Activated CD4-positive, alpha-beta memory T cell treated with anti-CD3 and anti-CD28 coated beads for 36 hours (primary cell): ENCODE data around the gene MYO1E. TPM values are rescaled to one million over a fixed set of nuclear protein-coding genes. Genes with fewer than 3 reads are reported as not detected.
"Not testable (repeated sequence)": the region's sequence is repeated elsewhere in the genome, so short reads cannot be mapped to it uniquely, and the experiment has no call there.

Experiments used
- CTCF ChIA-PET: fragments of 350-600 bp; sonication (Branson Sonifier 250); formaldehyde crosslinking; loops from one replicate; lab custom pipeline; 2021; ENCODE audit warnings: antibody characterized with exemption, inconsistent platforms; lab: Charles Lee
- POLR2A ChIA-PET: fragments of 350-600 bp; sonication (Branson Sonifier 250); formaldehyde crosslinking; loops from one replicate; lab custom pipeline; 2021; ENCODE audit warnings: antibody characterized with exemption; lab: Charles Lee
- DNase-seq: peaks from one replicate; pipeline ENCODE4 v3.0.0-alpha.2; 2020
- H3K27ac Mint-ChIP-seq: one replicate; pipeline ENCODE4 v1.8.0; 2021; ENCODE audit warnings: mixed read lengths
- H3K27me3 Mint-ChIP-seq: one replicate; pipeline ENCODE4 v1.8.0; 2021; ENCODE audit warnings: mixed read lengths
- H3K36me3 Mint-ChIP-seq: one replicate; pipeline ENCODE4 v1.8.0; 2021; ENCODE audit warnings: mixed read lengths
- H3K4me1 Mint-ChIP-seq: one replicate; pipeline ENCODE4 v1.8.0; 2021; ENCODE audit warnings: low read depth, mixed read lengths
- H3K4me3 Mint-ChIP-seq: one replicate; pipeline ENCODE4 v1.8.0; 2021; ENCODE audit warnings: mild to moderate bottlenecking, mixed read lengths
- H3K9me3 Mint-ChIP-seq: one replicate; pipeline ENCODE4 v1.8.0; 2021; ENCODE audit warnings: mixed read lengths
- intact Hi-C: fragments of 100-400 bp; cut with micrococcal nuclease; formaldehyde crosslinking; loops from one replicate; pipeline ENCODE4 v1.15.1; 2023
- total RNA-seq, 2 experiments: library from RNA; stranded (reverse); gene quantifications; one replicate each; pipeline ENCODE4 v1.2.3, GENCODE V29; 2021

MYO1E gene
- total RNA-seq, 2 experiments from 2014 or later, result 5.1 to 5.8 TPM

DNA sequence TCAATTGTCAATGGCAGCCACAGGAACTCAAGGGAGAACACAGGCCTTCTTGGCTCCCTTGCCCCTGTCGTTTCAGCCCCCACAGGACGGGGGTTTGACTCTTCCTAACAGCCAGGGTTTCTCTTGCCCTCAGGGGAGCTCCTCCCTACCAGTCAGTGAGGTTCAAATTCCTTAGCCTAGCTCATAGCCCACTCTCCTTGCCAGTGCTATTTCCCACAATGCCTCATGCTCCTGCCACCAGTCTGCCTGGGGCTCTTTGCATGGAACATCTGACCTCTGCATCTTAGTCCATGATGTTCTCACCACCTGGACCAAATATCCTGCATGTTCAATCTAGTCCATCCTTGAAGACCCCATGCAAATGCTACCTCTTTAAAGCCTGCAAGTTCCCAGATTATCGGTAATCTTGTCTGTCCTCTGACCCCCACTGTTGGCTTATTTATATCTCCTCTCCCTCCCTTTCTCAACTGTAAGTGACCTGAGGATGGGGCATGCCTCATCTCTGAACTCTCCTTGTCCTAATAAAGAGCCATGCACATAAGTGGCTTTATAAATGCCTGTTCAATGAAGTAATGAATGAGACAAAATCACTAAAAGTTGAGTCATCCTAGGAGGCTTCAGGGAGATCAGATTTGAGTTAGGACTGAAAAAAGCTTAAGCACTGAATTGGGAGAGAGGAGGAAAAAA is 78.0 kb downstream of the MYO1E start:
- intact Hi-C loops, result no loop called here
- POLR2A ChIA-PET, result no interaction called here
- H3K36me3 Mint-ChIP-seq, result no peaks in the 10 kb centered on the region
- H3K9me3 Mint-ChIP-seq, result no peaks in the 10 kb centered on the region
- H3K27me3 Mint-ChIP-seq, result peaks cover 4% of the 10 kb centered on the region
- no peak overlapping the region for H3K27ac Mint-ChIP-seq
- no peak overlapping the region for H3K4me3 Mint-ChIP-seq
- CTCF ChIA-PET, result no interaction called here
- DNase-seq, result no peak
- peaks cover 23% of the 10 kb centered on the region for H3K4me1 Mint-ChIP-seq

DNA sequence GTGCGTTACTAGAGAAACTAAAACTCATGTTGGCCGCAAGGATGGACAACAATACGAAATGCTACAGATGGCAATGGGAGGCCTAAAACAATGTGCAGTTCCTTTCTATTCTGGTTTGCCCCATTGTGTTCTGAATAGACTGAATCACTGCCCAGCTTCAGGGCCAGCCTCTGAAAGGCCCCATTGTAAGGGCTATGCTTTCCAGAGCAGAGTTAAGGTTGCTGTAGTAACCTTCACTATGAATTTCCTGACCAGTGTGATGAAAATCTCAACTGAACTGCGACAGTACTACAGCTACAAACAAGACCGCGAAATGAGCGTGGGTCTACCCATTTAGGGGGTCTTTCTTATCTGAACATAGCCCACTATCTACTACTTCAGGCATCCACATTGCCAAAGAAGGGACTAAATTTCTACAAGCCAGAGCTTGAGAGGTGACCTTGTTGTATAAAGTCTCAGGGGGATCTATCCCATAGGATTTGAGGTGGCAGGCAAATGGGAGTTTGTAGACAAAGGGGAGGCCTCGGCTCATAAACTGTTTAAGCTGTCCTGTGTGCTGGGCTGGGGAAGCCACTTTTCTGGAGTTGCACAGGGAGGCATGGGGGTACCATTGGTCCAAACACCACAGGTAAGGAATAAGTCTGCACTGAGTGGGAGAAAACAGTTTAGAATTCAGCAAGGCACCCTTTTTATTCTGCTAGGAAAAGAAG is 80.1 kb downstream of the MYO1E start:
- CTCF ChIA-PET, result no interaction called here
- POLR2A ChIA-PET, result no interaction called here
- Mint-ChIP-seq H3K9me3 (no peaks in the 10 kb centered on the region), H3K36me3 (no peaks in the 10 kb centered on the region), H3K27ac (no peak overlapping the region), H3K4me3 (no peak overlapping the region), H3K27me3 (peaks cover 4% of the 10 kb centered on the region), H3K4me1 (peaks cover 2% of the 10 kb centered on the region)
- DNase-seq, result no peak
- intact Hi-C loops, result no loop called here

DNA sequence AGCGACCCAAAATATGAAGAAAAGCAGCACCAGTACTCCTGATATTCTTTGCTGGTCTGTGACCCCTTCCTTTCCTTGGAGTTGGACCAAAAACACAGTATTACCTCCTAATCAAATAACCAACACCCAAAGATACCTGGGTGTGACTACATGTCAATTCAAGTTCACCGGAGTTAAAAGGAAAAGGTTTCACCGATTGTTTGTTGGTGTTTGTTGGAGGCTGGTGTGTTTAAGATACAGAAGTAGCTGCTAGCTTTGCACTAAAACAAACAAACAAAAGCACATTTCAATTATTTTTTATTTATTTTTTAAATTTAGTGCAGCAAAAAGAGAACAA is 81.5 kb downstream of the MYO1E start:
- H3K9me3 Mint-ChIP-seq, result no peaks in the 10 kb centered on the region
- no peak overlapping the region for H3K27ac Mint-ChIP-seq
- DNase-seq, result no peak
- no peaks in the 10 kb centered on the region for H3K4me1 Mint-ChIP-seq
- CTCF ChIA-PET, result no interaction called here
- POLR2A ChIA-PET, result no interaction called here
- no peak overlapping the region for H3K4me3 Mint-ChIP-seq
- peaks cover 6% of the 10 kb centered on the region for H3K27me3 Mint-ChIP-seq
- H3K36me3 Mint-ChIP-seq, result no peaks in the 10 kb centered on the region
- intact Hi-C loops, result no loop called here

DNA sequence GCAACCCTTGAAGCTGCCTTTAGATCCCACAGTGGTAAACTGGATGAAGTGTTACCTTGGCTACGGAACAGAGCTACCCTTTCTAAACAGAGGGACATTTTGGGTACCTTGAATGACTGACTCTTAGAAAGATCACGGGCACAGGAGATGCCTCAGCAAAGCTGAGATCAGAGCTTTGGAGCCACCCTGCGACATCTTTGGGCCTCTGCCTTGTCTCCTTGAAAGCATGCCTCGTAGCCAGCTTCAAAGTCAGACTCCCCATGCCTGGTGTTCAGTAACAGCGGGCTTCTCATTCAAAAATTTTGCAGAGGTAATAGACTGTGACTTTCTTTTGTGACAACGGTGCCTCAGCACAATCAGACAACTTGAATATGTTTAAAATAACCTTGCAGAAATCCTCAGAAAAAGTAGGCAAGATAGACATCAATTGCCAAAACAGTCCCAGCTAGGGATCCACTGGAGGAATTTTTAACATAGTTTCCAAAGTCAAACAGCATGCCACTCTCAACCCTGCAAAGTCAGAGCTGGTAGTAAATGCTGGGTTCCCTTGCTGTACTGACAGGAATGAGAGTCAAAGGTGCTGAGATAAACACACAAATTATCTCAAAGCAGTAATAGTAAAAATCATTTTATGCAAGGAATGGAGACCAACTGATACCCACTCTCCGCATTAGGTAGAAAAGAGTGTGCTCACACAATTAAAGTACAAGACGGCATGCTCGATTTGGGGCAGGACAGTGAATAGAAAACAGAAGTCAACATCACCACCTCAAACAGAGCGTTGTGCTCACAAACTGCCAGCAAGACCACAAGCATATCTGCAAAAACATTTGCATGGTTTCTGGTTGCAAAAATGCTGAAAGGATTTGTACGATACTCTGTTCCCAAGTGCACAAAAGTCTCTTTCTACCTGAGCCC is 82.1 kb downstream of the MYO1E start:
- H3K4me1 Mint-ChIP-seq, result no peaks in the 10 kb centered on the region
- H3K9me3 Mint-ChIP-seq, result no peaks in the 10 kb centered on the region
- no peaks in the 10 kb centered on the region for H3K36me3 Mint-ChIP-seq
- POLR2A ChIA-PET, result no interaction called here
- H3K27me3 Mint-ChIP-seq, result peaks cover 3% of the 10 kb centered on the region
- DNase-seq, result no peak
- intact Hi-C loops, result no loop called here
- no peak overlapping the region for H3K27ac Mint-ChIP-seq
- no peak overlapping the region for H3K4me3 Mint-ChIP-seq
- CTCF ChIA-PET, result no interaction called here

DNA sequence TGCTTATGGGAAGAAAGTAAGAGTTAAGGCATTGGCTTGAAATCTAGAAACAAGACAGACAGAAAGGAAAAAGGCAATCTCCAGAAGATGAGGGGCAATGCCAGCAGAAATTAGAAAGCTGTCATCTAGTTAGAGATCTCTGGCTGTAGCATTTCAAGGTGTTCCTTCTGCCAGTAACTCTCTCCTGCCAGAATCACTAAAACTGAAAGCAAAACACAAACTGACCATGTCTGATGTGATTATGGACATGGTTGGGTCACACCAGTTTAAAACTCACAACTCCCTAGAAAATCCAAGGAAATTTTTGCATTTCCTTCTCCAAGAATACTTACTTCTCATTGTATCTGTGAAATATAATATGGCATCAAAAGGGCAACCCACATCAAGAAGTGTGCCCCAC is 83.1 kb downstream of the MYO1E start:
- Mint-ChIP-seq H3K4me3 (no peak overlapping the region), H3K9me3 (no peaks in the 10 kb centered on the region), H3K4me1 (no peaks in the 10 kb centered on the region), H3K27me3 (peaks cover 2% of the 10 kb centered on the region), H3K36me3 (no peaks in the 10 kb centered on the region), H3K27ac (no peak overlapping the region)
- CTCF ChIA-PET, result no interaction called here
- POLR2A ChIA-PET, result no interaction called here
- DNase-seq, result no peak
- intact Hi-C loops, result no loop called here

DNA sequence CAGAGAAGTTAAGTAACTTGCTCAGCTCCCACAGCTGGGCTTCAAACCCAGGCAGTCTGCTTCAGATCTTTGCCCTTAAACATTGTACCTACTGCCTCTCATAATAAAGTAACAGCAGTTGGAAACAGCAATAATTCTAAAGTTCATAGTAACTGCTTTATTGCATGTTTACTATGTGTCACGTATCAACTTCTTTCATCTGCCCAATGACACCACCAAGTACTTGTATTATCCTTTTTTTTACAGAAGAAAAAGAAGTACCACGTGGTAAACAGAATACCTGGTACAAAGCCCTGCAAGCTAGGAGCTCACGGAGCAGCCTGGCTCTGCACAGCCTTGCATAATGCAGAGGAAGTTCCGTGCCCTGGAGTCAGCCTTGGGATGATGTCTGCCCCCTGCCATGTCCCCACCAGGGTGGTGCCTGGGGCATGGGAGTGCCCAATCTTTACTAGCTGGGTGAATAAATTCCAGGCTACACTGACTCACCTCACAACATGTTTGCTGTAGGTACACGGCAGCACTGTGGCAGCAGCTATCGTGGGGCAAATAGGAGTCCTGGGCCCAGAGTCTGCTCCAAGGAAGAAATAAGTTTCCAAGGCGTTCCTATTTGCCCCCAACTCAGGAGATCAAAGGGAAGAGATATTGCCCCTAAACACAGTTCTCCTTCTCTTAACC is 88.8 kb downstream of the MYO1E start:
- H3K9me3 Mint-ChIP-seq, result no peaks in the 10 kb centered on the region
- no peak overlapping the region for H3K27ac Mint-ChIP-seq
- H3K27me3 Mint-ChIP-seq, result peaks cover 2% of the 10 kb centered on the region
- no peak for DNase-seq
- H3K4me3 Mint-ChIP-seq, result no peak overlapping the region
- H3K4me1 Mint-ChIP-seq, result no peaks in the 10 kb centered on the region
- intact Hi-C loops, result no loop called here
- ChIA-PET POLR2A (no interaction called here), CTCF (no interaction called here)
- H3K36me3 Mint-ChIP-seq, result no peaks in the 10 kb centered on the region

DNA sequence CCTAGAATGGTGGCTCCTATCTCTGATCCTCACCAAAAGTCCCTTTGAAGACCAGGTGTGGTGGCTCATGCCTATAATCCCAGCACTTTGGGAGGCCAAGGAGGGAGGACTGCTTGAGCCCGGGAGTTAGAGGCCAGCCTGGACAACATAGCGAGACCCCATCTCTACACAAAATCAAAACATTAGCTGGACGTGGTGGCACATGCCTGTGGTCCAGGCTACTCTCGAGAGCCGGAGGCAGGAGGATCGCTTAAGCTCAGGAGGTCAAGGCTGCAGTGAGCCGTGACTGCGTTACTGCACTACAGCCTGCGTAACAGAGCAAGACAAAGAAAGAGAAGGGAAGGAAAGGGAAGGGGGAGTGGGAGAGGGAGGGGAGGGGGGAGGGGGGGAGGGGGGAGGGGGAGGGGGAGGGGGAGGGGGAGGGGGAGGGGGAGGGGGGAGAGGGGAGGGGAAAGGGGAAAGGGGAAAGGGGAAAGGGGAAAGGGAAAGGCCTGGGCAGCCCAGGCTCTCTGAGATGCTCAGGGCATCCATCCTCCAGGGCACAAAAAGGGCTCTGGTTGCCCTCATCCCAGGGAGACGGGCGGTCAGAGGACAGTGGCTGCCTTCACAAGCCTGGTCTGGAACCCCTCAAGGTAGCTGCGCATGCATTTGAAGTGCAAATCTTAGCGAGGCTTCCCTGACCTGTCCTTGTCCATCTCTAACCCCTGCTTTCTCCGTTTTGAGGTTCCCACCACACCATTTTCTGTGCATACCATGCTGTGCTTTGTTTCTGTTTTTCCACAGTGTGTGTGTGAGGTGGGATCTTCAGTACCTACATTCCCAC is 89.9 kb downstream of the MYO1E start:
- Mint-ChIP-seq H3K27ac (no peak overlapping the region), H3K36me3 (no peaks in the 10 kb centered on the region), H3K4me1 (no peaks in the 10 kb centered on the region), H3K4me3 (no peak overlapping the region), H3K9me3 (no peaks in the 10 kb centered on the region), H3K27me3 (peaks cover 2% of the 10 kb centered on the region)
- CTCF ChIA-PET, result no interaction called here
- POLR2A ChIA-PET, result no interaction called here
- DNase-seq, result no peak
- intact Hi-C loops, result no loop called here

DNA sequence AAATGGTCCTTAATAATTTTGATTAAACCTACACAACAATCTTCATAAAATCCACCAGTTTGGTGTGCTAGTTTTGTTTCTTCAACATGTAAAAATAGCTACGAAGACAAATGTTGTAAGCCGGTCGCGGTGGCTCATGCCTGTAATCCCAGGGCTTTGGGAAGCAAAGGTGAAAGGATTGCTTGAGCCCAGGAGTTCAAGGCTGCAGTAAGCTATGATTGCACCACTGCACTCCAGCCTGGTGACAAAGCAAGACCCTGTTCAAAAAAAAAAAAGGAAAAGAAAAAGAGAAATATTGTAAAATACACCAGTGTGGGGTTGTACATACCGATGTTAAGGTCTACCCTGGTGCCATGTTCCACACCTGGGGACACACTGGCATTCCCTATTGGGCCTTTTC is 91.0 kb downstream of the MYO1E start:
- Mint-ChIP-seq H3K9me3 (no peaks in the 10 kb centered on the region), H3K4me3 (no peak overlapping the region), H3K36me3 (no peaks in the 10 kb centered on the region), H3K4me1 (no peaks in the 10 kb centered on the region), H3K27me3 (peaks cover 2% of the 10 kb centered on the region), H3K27ac (no peak overlapping the region)
- intact Hi-C loops, result no loop called here
- CTCF ChIA-PET, result no interaction called here
- POLR2A ChIA-PET, result no interaction called here
- DNase-seq, result no peak

DNA sequence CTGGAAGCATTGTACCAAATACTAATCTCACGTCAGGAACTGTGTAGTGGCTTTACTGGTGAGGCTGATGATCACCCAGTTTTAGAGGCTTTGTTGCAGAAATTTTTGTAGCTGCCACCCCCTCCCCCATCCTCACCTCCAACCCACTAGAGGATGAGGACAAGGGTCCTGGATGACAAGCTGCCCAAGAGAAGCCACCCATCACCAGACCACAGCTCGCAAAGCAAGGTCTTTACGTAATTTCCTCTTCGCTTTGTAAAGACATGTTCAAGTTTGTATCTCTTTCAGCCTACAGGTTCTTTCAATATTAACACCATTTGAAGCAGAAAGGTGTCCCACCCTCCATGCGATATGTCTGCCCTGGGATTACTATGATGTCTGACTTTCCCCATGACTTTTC is 91.8 kb downstream of the MYO1E start:
- Mint-ChIP-seq H3K4me1 (no peaks in the 10 kb centered on the region), H3K27ac (no peak overlapping the region), H3K27me3 (no peaks in the 10 kb centered on the region), H3K4me3 (no peak overlapping the region), H3K9me3 (no peaks in the 10 kb centered on the region), H3K36me3 (no peaks in the 10 kb centered on the region)
- no peak for DNase-seq
- ChIA-PET CTCF (no interaction called here), POLR2A (no interaction called here)
- intact Hi-C loops, result no loop called here

DNA sequence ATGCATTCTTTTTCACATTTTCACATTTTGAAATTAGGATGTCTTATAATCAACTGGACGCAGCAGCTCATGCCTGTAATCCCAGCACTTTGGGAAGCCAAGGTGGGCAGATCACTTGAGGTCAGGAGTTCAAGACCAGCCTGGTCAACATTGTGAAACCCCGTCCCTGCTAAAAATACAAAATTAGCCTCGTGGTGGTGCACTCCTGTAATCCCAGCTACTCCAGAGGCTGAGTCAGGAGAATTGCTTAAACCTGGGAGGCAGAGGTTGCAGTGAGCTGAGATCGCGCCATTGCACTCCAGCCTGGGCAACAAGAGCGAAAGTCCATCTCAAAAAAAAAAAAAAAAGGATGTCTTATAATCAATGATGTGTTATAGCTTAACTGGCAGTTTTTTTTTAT is 92.4 kb downstream of the MYO1E start:
- H3K36me3 Mint-ChIP-seq, H3K4me1 Mint-ChIP-seq, intact Hi-C loops, H3K4me3 Mint-ChIP-seq, DNase-seq, CTCF ChIA-PET, H3K27ac Mint-ChIP-seq, POLR2A ChIA-PET, H3K27me3 Mint-ChIP-seq, H3K9me3 Mint-ChIP-seq: not testable (repeated sequence)

DNA sequence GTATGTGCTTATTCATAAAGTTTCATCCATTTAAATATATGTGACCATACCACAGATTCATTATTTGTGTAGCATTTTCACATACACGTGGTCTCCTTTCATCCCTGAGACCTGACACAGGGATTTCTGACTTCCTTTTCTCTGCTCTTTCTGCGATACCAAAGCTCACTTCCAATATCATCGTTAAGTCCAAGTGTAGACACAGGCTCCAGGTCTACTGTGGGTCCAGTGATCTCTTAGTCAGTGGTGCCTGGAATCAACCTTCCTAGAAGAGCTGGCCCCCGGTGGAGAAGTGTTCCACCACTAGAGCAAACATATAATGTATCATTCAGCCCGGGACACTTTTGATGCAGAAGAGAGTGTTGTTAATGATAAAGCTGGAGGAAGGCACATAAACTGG is 93.6 kb downstream of the MYO1E start:
- no peaks in the 10 kb centered on the region for H3K9me3 Mint-ChIP-seq
- no peak overlapping the region for H3K4me3 Mint-ChIP-seq
- no peak overlapping the region for H3K27ac Mint-ChIP-seq
- CTCF ChIA-PET, result no interaction called here
- intact Hi-C loops, result no loop called here
- H3K27me3 Mint-ChIP-seq, result peaks cover 2% of the 10 kb centered on the region
- no peak for DNase-seq
- H3K36me3 Mint-ChIP-seq, result no peaks in the 10 kb centered on the region
- H3K4me1 Mint-ChIP-seq, result peaks cover 3% of the 10 kb centered on the region
- POLR2A ChIA-PET, result no interaction called here
